ENCODE data around the gene NSRP1. TPM values are rescaled to one million over a fixed set of nuclear protein-coding genes. Genes with fewer than 3 reads are reported as not detected.

NSRP1 gene
- total and polyA plus RNA-seq, 2 of the 13 experiments (the other 11 are each of a cell fraction or from before 2014, with no cell fraction given) = 7.0 to 14.3 TPM

- TF ChIP-seq ZBTB40 (IDR thresholded peaks at IDR 0.05) = no peak
- TF ChIP-seq ZBTB40 (CRISPR knock-in tag; IDR thresholded peaks at IDR 0.05) = no peak; the same call in 1 of the 2 replicates
- TF ChIP-seq, protein P1, sequence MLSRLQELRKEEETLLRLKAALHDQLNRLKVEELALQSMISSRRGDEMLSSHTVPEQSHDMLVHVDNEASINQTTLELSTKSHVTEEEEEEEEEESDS (CRISPR knock-in tag; IDR thresholded peaks at IDR 0.05; ENCODE audit: borderline replicate concordance) = no peak
- TF ChIP-seq IRF1 (CRISPR knock-in tag; IDR thresholded peaks at IDR 0.05; ENCODE audit: low read depth) = no peak
- TF ChIP-seq ZNF280B (CRISPR knock-in tag; IDR thresholded peaks at IDR 0.05; ENCODE audit: borderline replicate concordance) = peak; percentile 64; the same call in 1 of the 2 replicates
- TF ChIP-seq ZNF746 (CRISPR knock-in tag; IDR thresholded peaks at IDR 0.05) = no peak
- no peak for TF ChIP-seq ZNF260 (CRISPR knock-in tag; IDR thresholded peaks at IDR 0.05; ENCODE audit: borderline replicate concordance, low read depth)
- TF ChIP-seq RFX3 (CRISPR knock-in tag; IDR thresholded peaks at IDR 0.05) = no peak
- TF ChIP-seq SATB2 (CRISPR knock-in tag; IDR thresholded peaks at IDR 0.05) = no peak
- no peak for TF ChIP-seq FOXJ3 (CRISPR knock-in tag; IDR thresholded peaks at IDR 0.05; ENCODE audit: borderline replicate concordance)
- TF ChIP-seq, protein P2, sequence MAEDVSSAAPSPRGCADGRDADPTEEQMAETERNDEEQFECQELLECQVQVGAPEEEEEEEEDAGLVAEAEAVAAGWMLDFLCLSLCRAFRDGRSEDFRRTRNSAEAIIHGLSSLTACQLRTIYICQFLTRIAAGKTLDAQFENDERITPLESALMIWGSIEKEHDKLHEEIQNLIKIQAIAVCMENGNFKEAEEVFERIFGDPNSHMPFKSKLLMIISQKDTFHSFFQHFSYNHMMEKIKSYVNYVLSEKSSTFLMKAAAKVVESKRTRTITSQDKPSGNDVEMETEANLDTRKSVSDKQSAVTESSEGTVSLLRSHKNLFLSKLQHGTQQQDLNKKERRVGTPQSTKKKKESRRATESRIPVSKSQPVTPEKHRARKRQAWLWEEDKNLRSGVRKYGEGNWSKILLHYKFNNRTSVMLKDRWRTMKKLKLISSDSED (CRISPR knock-in tag; IDR thresholded peaks at IDR 0.05) = no peak
- no peak for TF ChIP-seq KLF9 (CRISPR knock-in tag; IDR thresholded peaks at IDR 0.05; ENCODE audit: low read depth)
- TF ChIP-seq XRCC5 (optimal IDR thresholded peaks at IDR 0.05; ENCODE audit: low read length) = peak; percentile 53
- no peak for TF ChIP-seq AHR (CRISPR knock-in tag; IDR thresholded peaks at IDR 0.05)
- TF ChIP-seq MAF1 (CRISPR knock-in tag; IDR thresholded peaks at IDR 0.05; ENCODE audit: borderline replicate concordance) = 0 out of 2 replicates have a peak, but pooled peaks have one; percentile 31
- TF ChIP-seq ZNF274 (CRISPR knock-in tag; IDR thresholded peaks at IDR 0.05) = peak; percentile 66; the same call in 1 of the 2 replicates
Measured at GRCh38 chr17:30116661-30117551, at the start of gene NSRP1 (continued).

Measured in HepG2 (cell line).